Stimulated activated CD4-positive, alpha-beta T cell treated with anti-CD3 and anti-CD28 coated beads, Interleukin-1b, Interleukin-23, amount 100 ng/mL, for 48 hours (primary cell): ENCODE results near the gene MYL7.

Experiments used
- DNase-seq: peaks from one replicate; pipeline ENCODE4 v3.0.0-alpha.2; 2020

The MYL7 gene

DNA sequence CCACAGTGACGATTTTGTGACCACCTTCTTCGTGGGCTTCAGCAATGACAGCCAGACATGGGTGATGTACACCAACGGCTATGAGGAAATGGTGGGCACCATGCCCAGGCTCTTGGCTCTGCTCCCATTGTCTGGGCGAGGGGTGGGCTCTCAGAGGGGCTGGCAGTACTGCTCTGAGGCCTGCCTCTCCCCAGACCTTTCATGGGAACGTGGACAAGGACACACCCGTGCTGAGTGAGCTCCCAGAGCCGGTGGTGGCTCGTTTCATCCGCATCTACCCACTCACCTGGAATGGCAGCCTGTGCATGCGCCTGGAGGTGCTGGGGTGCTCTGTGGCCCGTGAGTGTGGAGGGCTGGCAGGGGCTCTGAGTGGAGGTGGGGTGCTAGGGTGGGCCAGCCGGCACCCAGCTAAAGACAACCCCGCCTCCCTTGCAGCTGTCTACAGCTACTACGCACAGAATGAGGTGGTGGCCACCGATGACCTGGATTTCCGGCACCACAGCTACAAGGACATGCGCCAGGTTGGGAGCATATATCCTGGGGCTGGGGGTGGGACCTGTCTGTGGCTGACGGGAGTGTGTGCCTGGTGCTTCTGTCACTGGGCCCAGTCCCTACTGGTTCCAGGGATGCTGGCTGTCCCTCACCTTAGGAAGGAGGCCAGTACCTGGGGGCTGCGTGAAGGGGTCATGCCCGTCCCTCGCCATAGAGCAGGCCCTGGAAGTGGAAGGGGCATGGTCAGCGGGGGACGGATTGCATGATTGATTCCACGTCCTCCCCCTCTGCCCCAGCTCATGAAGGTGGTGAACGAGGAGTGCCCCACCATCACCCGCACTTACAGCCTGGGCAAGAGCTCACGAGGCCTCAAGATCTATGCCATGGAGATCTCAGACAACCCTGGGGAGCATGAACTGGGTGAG, 30.2 kb downstream of the MYL7 start:
- no peak for DNase-seq

DNA sequence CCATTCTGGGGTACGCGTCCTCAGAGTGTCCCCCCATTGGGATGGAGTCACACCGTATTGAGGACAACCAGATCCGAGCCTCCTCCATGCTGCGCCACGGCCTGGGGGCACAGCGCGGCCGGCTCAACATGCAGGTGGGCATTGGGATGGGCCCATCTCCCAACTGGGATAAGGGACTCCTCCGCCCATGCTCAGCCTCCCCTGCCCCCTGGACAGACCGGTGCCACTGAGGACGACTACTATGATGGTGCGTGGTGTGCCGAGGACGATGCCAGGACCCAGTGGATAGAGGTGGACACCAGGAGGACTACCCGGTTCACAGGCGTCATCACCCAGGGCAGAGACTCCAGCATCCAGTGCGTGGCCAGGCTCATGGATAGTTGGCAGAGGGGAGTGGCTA, 31.1 kb downstream of the MYL7 start:
- DNase-seq: no peak

DNA sequence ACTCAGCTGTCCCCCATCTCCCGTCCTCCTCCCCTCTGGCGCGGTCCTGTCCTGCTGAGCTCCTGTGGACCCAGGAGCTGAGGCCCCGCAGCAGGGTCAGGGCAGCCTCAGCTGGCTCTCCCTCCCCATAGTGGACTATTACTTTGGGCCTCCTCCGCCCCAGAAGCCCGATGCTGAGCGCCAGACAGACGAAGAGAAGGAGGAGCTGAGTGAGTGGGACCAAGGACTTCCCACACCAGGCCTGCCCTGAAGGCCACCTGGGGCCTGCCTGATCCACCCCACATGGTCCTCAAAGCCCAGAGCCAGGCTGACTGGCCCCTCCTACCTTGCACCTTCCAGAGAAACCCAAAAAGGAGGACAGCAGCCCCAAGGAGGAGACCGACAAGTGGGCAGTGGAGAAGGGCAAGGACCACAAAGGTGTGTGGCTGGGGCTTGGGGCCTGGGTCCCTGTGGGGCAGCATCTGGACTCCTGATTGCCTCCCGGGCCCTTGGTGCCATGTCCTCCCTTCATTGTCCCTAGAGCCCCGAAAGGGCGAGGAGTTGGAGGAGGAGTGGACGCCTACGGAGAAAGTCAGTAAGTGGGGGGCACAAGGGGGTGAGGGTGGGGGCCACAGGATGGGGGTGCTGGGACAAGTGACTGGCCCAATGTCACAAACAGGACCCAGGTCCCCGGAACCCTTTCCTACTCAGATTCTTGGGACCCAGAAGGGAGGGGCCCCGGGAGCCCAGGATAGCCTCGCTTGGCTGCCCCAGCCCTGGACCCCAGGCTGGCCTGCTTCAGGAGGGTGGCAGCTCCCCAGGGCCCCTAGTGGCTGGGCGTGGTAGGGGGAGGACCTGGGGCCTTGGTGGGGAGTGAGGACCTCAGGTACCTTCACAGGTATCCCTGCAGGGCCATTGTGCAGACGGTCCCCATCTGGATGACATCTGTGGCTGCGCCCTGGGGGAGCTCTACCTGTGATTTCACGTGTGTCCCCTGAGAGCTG, 32.1 kb downstream of the MYL7 start:
- no peak for DNase-seq

DNA sequence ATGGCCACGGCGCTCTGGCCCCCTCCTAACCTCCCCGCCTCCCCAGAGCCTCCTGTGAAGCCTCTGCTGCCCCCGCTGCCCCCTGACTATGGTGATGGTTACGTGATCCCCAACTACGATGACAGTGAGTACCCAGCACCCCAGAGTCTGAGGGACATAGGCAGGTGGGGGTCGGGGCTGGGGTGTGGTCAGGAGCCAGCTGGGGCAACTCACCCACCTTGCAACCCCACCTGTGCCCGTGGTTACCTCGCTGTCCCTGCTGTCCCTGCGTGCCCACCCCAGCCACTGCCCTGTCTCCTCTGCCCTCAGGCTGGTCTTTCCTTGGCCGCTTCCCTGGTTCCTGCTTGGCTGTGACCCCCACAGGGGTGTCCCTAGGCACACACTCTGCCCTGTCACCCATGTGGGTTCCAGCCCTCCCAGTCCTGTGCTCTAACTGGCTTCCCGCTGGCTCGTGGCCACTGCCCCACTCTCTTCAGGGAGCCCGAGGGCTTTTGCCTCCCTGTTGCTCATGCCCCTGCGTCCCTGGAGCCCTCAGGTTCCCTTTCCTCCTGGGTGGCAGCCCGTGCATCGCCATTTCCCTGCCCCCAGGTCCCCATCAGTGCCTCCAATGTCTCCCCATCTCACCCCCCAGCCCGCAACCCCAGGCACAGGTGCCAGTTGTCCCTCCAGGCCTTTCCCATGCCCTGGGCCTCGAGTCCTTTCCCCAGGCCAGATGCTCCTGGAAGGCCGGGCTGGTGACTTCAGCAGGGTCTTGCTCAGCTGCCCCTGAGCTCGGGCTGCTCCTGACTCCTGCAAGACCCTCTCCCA, 33.0 kb downstream of the MYL7 start:
- no peak for DNase-seq

DNA sequence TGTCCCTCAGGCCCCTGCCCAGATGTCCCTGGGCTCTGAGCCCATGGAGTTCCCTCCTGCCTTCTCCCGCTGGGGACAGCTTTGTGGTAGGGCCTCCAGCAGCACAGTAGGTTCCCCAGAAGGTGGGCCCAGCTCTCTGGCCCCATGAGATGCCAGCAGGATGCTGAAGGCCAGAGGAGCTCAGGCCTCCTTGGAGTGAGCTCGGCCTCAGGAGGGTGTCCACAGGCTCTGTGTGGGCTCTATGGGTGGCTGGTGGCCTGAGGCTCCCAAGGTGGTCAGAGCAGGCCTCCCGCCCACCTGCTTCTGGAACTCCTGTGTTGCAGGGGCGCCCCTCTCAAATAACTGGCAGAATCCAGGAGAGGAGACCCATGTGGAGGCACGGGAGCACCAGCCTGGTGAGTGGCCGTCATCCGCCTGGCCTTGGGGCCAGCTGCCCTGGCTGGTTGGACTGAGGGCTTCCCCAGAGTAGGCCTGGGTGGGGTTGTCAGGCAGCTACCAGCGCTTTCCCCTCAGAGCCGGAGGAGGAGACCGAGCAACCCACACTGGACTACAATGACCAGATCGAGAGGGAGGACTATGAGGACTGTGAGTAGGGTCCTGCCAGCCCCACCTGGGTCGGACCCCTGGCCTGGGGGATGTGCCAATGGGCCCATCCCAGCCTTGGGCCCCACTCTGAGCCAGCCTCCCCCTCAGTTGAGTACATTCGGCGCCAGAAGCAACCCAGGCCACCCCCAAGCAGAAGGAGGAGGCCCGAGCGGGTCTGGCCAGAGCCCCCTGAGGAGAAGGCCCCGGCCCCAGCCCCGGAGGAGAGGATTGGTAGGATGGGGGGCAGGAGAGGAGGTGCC, 33.8 kb downstream of the MYL7 start:
- no peak for DNase-seq

DNA sequence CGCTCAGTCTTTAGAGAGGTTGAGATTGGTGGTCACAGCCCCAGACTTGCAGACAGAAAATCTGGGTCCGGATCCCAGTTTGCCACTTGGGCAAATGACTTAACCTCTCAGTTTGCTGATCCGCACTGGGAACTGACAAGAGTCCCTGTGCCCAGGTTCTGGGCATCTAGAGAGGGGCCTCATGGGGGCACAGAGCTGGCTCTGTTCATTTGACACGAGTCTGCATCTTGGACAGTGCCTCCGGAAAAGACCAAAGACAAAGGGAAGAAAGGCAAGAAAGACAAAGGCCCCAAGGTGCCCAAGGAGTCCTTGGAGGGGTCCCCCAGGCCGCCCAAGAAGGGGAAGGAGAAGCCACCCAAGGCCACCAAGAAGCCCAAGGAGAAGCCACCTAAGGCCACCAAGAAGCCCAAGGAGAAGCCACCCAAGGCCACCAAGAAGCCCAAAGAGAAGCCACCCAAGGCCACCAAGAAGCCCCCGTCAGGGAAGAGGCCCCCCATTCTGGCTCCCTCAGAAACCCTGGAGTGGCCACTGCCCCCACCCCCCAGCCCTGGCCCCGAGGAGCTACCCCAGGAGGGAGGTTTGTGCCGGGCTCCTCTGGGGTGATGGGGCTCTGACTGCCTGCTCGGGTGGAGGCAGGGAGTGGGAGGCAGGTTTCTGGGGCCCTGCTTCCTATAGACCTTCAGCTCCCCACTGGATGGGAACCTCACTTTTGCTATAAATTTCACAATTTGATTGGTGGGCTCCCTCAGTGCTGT, 34.6 kb downstream of the MYL7 start:
- no peak for DNase-seq

DNA sequence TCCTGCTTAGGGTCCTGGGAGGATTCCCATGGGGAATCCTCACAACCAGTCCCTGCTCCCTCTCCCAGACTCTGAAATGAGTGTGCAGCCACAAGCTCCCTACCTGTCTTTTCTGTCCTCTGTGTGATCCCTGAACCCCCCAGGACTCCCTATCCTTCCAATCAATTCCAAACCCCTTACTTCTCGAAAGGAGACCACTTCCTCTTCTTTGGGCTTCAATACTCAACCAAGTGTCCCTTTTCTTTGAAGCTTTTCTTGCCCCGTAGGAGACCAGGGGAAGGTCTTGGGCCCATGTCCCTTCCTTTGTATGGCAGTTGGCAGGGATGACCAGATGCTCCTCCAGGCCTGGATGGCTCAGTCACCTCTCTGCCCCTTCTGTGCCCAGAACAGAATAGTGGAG, 35.3 kb downstream of the MYL7 start:
- DNase-seq: no peak

DNA sequence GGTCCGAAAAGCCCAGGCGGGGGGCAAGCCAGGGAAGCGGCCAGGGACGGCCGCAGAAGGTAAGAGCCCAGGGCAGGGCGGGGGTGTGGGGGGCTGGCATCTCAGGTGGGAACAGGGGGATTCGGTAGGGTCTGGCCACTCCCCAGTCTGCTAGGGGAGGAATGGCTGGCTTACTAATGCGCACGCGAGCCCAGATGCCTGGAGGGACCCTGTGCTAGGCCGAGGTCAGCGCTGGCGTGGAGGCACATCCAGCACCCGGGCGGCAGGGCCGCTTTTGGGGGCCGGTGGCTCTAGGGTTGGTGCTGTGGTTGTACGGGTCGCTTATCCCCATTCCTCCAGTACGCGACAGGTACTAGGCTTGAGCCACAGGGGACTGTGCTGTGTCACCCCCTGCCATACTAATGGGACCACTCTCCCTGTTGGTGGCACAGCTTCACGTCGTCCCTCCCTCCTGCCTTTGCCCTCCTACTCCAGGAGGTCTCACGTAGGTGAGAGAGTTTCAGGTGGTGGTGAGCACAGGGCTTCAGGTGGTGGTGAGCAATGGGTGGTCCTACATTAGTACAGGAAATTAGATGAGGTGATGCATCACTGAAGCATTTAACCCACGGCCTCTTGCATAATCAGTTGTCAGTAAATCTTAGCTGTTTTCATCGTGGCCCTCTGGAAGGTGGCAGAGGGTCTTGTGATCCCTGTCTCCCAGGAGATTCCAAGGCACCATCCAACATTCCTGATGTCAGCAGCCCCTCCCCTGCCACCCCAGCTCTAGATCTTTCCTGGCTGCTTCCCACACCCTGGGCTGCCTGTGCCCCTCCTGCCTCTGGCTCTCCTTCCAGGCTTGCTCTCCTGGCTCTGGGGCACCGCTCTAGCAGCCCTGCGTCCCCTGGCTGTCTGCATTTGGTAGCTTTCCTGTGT, 36.0 kb downstream of the MYL7 start:
- DNase-seq: no peak

DNA sequence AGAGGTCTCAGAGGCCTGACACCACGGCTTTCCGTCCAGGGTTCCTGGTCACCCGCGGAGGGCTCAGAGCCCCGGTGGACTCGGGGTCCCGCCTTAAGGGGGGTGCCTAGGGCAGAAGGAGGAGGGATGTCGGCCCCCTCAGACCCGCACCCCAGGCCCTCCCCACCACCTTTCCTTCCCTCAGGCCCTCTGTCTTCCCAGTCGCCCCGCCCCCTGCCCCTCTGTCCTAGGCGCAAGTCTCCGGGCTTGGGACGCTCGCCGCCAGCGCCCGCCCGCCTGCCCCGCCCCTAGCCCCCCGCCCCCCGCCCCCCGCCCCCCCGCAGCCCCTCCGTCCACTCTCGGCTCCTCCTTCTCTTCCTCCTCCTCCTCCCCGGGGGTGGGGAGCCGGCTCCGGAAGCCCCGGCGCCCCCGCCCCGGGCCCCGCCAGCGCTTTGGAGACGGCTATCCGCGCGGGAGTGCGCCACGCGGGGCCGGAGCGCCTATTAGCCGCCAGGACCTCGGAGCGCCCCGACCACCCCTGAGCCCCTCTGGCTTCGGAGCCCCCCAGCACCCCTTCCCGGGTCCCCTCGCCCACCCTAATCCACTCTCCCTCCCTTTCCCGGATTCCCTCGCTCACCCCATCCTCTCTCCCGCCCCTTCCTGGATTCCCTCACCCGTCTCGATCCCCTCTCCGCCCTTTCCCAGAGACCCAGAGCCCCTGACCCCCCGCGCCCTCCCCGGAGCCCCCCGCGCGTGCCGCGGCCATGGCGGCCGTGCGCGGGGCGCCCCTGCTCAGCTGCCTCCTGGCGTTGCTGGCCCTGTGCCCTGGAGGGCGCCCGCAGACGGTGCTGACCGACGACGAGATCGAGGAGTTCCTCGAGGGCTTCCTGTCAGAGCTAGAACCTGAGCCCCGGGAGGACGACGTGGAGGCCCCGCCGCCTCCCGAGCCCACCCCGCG, 36.9 kb downstream of the MYL7 start, which contains the start of gene AEBP1:
AEBP1 (plus strand) TSS at position 423 of the 937 bp plus-strand sequence; CDS start at position 744, 321 bp downstream.
- no peak for DNase-seq

DNA sequence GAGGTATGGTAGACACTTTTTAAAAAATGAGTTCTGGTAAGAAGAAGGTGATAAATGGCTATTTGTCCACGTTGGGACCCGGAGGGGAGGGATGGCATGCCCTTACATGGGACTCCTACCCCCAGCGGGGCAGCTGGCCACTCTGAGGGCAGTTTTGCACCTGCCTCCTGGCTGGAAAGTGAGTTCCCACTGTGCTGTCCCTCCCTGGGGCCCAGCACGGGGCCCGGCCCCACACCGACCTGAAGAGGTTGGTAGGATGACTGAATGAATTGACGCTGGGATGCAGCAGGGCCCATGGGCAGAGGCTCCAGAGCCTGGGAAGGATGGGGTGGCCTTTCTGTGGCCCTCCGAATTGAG, 37.6 kb downstream of the MYL7 start:
- no peak for DNase-seq

DNA sequence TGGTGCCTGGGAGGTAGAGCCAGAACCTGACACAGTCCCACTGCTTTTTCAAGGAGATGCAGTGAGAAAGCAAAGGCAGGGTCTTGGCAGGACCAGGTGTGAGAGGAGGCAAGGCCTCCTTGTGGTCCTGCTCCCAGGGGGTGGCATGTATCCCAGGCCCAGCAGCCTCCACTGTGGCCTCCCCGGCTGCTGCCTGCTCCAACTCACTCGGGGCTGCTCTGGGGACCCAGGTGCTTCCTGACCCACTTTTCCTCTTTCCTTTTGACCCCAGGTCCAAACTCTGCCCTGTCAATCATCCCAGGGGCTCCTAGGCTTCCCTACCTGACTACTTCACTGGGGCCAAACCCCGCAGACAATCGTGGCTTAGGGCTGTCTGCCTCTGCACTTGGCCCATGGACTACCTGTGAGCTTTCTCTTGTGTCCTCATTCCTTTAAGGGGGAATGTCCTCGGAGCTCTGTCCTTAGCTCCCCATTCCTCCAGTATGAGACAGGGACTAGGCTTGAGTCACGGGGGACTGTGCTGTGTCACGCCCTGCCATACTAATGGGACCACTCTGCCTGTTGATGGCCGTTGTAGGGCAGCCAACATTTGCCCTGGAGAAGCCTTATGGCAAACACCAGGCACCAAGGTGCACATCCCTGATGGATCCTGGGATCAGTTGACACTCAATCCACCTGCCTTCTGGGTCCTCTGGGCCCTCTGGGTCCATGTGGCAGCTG, 38.1 kb downstream of the MYL7 start:
- no peak for DNase-seq

DNA sequence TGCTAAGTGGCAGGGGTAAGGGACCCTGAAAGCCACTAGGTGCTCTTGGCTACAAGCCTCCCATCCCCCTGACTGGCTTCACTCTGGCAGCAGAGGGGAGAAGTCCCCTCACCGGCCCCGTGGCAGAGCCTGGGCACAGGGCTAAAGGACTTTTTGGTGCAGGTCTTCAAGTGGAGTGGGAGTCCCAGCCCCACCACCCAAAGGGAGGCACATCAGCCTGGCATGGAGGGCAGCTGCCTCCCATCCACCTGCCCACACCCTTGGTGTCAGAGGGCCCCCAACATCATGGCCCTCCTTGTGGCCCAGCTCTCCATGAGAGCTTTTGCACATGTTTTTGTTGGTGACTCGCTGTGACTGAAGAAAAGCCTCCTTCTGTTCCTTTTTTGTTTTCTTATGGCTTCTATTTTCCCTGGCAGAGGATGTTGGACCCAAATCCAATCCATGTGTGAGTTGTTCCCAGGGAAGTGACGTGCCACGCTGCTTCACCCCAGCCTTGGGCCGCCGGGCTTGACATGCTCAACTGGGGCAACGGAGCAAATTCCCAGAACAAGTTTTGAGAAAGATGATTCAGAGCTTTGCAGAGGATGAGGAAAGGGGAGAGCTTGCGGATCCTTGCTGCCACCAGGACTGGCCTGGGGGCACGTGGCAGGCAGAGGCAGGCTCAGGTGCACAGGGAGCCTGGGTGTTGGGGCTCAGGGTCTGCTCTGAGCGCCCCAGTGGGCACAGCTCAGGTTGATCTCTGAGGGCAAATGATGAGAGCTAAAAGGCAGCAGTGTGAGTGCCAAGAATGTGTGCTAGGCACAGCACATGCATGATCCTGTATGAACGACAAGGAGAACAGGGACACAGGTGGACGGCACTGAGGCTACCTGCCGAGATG, 38.9 kb downstream of the MYL7 start:
- DNase-seq: no peak

DNA sequence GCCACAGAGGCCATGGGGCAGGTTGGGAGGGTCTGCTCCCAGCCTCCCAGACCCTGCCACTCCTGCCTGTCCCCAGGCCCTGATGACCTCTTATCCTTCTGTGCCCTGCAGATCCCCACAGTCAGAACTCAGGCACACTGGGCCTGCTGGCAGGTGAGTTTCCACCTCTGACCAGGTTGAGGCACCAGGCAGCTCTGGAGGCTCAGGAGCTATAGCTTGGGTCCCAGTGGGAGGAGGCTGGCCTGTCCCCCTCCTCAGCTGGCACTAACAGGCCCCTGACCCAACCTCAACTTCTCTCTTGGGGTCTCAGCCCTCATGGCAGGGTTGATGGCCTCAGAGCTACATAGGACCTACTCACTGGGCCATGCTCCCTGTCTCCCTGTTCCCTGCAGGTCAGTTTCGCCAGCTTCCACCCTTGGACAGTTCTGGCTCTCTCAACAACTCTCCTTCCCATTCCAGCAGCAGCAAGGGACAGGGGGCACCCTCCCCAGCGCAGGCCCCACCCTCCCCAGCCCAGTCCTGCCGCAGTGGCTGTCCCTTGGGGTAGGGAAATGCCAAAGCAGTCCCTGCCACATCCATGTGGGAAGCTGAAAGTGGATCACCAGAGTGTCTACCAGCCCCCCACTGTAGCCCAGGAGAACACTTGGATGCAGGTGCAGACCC, 39.7 kb downstream of the MYL7 start:
- no peak for DNase-seq

DNA sequence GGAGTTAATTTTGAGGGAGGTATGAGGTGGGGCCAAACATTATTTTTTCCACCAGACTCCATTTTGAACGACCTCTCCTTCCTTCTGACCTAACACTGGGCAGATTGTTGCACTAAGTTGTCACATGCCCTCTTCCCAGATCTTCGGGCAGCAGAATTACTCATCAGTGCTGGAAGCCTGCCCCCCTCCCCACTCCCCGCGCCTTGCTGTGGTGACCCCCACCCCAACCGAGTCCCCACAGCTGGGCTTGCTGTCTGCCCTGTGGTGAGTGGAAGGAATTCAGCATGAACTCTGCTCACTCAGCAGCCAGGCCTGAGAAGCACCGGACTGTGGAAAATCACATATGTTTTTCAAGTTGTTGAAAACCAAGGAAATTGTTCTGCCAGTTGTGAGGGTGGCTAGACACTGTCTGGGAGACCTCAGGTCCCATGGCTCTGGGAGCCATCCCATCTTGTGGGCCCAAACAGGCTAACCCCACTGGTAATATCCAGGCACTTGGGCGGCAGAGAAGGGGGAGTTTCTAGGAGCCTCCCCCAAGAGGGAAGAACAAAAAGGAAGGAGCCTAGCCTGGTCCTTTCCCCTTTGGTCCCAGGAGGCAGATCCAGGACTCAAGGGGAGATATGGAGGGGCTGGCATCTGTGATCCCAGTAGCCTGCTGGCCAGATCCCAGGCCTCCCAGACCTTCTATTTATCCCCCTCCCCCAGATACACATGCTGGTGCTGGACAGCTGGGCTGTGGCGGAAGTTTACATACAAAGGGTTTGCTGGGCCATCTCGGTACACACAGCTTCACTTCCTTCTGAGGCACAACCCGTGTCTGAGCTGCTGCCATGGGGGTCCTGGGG, 40.5 kb downstream of the MYL7 start:
- no peak for DNase-seq

DNA sequence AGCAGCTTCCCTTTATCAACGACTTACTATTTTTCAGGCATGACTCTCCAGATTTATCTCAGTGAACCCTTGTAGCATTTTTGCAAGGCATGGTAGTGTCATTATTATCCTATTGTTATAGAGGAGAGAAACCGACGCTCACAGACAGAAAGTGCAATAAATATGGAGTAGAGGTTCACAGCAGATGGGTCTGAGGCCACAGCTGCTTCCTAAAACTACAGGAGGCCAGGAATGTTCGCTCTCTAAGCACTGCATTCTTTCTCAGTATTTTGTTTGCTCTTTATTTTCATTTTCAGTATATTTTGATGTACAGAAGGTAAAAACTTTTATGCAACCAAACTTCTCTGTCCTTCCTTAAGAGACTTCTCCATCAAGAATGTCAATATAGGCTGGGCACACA, 41.5 kb downstream of the MYL7 start:
- no peak for DNase-seq
